LNCaP clone FGC (cell line): ENCODE measurements around the gene TAP2.

Experiments used
- DNase-seq: peaks from one replicate; pipeline ENCODE4 v3.0.0-alpha.2; 2011; ENCODE audit warnings: low read depth
- H3K4me3 ChIP-seq: 2 replicates; pipeline ENCODE4 v1.5.1; 2011; ENCODE audit warnings: mild to moderate bottlenecking, low read depth, low read length, control low read depth
- CTCF ChIP-seq: IDR thresholded peaks from 2 replicates; pipeline ENCODE4 v1.5.1; 2012; ENCODE audit warnings: mild to moderate bottlenecking; ENCODE audit not compliant: control insufficient read depth, insufficient read depth; ENCODE audit errors: extremely low read depth

The TAP2 gene

GRCh38 chr6:32862725-32863124 lies 24.2 kb upstream of the TAP2 start:
- no peak for DNase-seq
- no peak overlapping the region for H3K4me3 ChIP-seq
- no peak for TF ChIP-seq CTCF

- no peak for TF ChIP-seq CTCF
- no peak overlapping the region for H3K4me3 ChIP-seq
- DNase-seq = no peak
These were observed 22.1 kb upstream of the TAP2 start for GRCh38 chr6:32860674-32861073.

- no peak for TF ChIP-seq CTCF
- DNase-seq = no peak
- H3K4me3 ChIP-seq = no peak overlapping the region
These were observed 19.7 kb upstream of the TAP2 start for GRCh38 chr6:32858194-32858593.

- no peak for TF ChIP-seq CTCF
- DNase-seq = no peak
- no peak overlapping the region for H3K4me3 ChIP-seq
These were observed 18.8 kb upstream of the TAP2 start for GRCh38 chr6:32857156-32857891.

GRCh38 chr6:32855467-32856174 lies 17.1 kb upstream of the TAP2 start:
- no peak overlapping the region for H3K4me3 ChIP-seq
- DNase-seq = no peak
- TF ChIP-seq CTCF = no peak

GRCh38 chr6:32854376-32855178 lies 16.0 kb upstream of the TAP2 start:
- peak overlapping the region; percentile 71 for H3K4me3 ChIP-seq
- DNase-seq = no peak
- no peak for TF ChIP-seq CTCF
